GM19395 (cell line): Measurements from ENCODE around the gene SLC19A1.

ENCODE experiments used
- ATAC-seq: cut with Tn5 transposase; IDR thresholded peaks from one replicate; pipeline ENCODE4 v1.9.1; 2021; ENCODE audit warnings: mild to moderate bottlenecking, moderate library complexity; ENCODE audit not compliant: unreplicated experiment

The SLC19A1 gene

DNA sequence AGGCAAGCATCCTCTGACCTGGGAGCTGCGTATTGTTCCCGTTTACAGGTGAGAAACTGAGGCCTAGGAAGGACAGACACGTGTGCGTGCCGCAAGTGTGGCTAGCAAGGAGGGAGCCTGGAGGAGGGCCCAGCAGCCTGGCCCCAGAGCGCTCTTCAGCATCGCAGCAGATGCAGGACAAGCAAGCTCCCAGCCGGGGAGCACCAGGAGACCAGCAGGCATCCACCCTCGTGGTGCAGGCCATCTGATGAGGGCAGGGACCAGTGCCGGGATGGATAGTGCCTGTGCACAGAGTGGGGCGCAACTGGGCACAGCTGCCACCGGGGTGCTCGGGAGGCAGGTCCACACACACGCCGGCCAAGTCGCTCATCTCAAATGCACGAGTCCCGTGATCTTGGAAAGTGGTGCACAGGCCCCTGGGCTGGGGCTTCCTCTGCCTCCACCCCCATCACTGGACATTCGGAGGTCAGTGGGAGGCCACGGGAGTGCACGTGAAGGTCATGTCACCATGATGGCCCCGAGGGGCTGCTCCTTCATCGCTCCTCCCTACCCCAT, 82.2 kb downstream of the SLC19A1 start:
- no peak for ATAC-seq

DNA sequence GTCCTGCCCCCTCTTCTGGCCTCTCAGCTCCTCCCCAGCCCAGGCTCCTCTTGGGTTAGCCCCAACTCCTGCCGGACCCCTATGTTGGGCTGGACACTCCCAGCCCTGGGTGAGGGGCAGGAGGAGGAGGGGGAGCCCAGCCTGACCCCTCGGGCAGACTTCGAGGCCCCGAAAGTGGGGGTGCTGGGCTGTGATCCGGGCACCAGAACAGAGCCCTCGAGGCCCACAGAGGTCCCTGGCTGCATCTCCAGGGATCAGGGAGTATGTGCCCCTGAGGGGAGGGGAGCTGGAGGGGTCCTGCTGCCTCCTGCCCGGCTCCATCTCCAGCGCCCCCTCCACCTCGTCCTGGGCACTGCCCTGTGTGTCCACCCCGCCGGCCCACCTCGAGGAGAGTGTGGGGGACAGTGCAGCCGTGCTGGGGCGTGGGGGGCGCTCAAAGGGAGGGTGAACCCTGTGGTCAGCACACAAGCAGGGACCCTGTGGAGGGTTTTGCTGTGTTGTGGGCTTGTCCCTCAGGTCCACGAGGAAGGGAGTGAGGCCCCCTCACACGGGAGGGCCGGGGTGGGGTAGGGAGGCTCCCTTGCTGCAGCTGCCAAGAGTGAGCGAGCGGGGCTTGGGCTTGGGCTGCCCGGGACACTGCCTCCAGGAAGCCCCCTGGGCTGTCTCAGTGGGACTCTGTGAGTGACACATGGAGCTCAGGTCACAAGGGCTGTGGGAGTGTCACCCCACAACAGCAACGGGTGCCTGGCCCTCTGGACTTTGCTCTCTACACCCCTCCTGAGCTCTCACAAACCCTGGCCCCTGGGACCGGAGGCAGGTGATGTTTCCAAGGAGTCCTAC, 82.8 kb downstream of the SLC19A1 start:
- no peak for ATAC-seq

DNA sequence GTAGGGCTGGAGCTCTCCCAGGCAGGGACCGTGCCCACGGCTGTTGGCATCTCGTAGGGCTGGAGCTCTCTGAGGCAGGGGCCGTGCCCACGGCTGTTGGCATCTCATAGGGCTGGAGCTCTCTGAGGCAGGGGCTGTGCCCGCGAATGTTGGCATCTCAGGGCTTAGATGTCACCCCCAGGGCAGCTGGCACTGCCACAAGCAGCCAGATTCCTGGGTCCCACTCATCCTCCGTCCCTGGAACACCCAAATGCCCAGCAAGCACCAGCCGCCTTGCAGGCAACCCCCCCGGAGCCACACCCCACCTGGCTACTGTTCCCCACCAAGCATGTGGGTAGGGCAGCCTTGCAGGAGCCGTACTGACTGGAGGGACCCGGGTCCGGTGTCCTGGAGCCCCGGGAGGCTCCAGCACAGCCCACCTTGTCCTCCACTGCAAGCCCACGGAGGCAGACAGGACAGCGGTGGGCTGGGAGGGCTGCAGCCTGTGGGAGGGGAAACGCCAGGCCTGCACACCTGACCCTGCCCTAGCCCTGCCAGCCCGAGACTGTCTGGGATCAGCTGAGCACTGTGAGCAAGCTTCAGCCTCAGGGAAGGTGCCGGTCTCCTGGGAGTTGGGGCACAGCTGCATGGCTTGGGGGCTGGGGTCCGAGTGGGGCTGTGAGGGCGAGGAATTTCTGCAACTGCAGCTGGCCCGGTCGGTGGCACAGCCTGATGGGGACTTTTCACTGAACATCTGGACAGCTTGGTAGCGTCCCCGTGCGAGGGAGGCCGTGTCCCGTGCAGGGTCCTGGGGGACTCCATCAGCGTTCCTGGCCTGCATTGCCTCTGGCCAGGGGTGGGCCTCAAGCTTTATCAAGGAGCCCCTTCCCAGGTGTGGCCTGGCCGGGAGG, 83.7 kb downstream of the SLC19A1 start:
- ATAC-seq, result no peak

DNA sequence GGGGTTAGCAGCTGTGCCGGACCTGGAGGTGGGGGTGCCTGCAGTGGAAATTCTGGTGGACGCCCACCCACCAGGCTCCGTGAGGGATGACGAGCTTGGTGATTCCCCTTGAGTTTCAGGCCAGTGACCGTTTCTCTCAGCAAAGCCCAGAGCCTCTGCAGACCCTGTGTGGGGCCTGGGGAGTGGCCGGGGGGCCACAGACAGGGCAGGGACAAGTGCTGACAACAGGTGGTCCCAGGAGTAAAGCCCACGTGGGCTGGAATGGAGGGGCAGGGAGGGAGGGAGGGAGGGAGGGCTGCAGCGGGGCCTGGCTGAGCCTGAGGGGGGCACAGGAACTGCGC, 84.4 kb downstream of the SLC19A1 start:
- ATAC-seq, result no peak

DNA sequence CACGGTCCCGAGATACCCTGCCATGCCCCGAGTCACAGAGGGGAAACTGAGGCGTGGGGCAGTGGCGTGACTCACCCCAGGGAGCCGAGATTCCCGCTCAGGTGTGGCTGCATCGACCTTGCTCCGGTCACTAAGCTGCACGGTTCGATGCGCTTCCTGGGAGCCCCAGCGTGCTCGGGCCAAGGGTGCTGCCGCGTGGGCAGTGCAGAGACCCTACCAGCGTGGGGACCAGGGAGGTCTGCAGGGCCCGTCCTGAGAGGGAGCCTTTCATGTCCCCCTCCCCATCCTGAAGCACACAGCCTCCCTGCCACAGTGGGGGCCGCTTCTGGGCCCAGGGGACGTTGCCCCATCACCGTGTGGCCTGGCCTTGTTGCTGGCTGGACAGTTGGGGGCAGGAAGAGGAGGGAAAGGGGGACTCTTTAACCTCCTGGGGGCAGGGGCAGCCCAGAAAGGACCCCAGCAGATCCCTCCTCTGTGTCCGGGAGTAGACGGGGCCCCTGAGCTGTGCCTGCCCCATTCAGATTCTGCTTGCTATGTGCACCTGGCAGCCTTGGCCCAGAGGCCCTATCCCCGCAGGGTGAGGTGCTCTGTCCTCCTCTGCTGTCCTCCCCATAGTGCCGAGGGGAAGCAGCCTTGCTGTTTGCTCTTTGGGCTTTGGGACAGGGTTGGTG, 84.9 kb downstream of the SLC19A1 start:
- no peak for ATAC-seq

DNA sequence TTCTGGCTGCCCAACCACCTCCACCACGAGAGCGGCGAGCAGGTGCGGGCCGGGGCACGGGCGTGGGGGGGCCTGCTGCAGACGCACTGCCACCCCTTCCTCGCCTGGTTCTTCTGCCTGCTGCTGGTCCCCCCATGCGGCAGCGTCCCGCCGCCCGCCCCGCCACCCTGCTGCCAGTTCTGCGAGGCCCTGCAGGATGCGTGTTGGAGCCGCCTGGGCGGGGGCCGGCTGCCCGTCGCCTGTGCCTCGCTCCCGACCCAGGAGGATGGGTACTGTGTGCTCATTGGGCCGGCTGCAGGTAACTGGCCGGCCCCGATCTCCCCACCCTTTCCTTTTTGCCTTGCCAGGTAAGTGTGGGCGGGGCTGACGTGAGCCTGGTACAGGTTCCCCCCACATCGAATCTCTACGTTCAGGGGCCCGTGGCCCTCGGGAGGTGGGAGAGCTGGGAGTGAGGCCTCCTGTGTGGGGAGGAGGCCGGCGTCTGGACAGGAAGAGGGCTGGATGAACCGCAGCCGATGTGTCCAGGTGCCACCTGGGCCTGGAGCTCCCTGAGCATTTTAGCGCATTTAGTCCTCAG, 85.6 kb downstream of the SLC19A1 start:
- no peak for ATAC-seq

DNA sequence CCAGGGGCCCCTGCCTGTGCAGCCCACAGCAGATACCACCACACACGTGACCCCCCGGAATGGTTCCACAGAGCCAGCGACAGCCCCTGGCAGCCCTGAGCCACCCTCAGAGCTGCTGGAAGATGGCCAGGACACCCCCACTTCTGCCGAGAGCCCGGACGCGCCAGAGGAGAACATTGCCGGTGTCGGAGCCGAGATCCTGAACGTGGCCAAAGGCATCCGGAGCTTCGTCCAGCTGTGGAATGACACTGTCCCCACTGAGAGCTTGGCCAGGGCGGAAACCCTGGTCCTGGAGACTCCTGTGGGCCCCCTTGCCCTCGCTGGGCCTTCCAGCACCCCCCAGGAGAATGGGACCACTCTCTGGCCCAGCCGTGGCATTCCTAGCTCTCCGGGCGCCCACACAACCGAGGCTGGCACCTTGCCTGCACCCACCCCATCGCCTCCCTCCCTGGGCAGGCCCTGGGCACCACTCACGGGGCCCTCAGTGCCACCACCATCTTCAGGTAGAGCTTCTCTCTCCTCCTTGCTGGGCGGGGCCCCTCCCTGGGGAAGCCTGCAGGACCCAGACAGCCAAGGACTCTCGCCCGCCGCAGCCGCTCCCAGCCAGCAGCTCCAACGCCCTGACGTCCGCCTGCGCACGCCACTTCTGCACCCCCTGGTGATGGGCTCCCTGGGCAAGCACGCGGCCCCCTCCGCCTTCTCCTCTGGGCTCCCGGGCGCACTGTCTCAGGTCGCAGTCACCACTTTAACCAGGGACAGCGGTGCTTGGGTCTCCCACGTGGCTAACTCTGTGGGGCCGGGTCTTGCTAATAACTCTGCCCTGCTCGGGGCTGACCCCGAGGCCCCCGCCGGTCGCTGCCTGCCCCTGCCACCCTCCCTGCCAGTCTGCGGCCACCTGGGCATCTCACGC, 86.3 kb downstream of the SLC19A1 start:
- no peak for ATAC-seq

DNA sequence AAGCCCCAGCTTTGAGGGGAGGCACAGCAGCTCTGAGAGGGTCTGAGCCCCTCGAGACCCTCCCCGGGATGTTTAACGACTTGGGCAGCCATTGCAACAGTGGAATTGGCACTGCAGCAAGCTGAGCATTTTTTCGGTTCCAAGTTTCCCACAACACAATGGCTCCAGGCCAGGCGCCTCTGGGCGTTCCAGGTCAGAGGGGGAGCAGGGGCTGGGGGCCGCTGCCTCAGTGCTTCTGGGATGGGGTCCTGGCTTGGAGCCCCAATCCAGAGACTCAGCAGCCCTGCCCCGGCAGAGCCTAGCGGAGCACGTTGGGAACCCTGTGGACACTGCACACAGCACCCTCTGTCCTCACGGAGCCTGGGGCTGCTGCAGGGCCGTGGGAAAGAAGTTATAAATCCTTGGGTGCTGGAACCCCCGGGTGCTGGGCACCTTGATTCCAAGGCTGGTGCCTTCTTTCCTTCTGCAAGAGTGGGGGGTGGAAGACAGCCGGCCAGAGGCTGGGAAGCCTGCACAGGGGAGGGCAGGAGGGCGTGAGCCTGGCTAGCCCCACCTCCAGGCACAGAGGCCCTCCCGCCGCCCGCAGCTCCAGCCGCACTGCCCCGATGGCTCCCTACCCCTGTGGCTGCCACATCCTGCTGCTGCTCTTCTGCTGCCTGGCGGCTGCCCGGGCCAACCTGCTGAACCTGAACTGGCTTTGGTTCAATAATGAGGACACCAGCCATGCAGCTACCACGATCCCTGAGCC, 87.1 kb downstream of the SLC19A1 start:
- ATAC-seq, result no peak

DNA sequence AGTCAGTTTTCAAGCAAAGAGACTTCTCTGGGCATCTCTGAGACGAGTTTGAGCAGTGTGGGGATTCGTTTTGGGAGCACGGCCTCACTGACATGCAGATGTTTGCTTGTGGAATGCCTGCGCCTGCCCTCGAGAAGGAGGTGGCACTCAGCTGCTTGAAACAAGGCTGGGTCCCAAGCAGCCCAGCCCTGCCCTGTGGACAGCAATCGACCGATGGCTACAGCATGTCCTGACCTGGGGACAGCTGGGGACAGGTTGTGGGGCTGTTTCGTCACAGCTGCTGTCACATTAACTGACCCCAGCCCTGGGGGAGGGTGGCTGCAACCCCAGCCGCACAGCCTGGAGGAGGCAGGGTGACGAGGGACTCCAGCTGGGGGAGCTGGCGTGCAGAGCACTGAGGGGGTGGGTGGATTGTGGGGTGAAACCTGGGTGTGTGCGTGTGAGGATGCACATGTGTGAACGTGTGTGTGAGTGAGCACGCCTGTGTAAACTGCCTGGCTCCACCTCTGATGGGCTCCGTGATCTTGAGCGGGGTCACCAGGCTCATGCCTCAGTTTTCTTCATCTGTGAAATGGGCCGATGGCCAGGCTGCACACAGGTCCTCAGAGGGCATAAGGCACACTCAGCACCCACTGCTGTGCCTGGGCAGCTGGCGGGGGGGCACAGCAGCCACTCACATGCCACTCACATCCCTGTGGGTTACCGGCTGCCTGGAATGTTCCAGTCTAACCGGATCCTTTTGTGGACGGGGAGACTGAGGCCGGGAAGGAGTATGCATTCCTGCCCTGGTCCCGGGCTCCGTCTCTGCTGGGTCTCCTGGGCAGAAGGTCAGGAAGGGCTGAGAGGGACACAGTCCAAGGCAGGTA, 87.9 kb downstream of the SLC19A1 start:
- no peak for ATAC-seq

DNA sequence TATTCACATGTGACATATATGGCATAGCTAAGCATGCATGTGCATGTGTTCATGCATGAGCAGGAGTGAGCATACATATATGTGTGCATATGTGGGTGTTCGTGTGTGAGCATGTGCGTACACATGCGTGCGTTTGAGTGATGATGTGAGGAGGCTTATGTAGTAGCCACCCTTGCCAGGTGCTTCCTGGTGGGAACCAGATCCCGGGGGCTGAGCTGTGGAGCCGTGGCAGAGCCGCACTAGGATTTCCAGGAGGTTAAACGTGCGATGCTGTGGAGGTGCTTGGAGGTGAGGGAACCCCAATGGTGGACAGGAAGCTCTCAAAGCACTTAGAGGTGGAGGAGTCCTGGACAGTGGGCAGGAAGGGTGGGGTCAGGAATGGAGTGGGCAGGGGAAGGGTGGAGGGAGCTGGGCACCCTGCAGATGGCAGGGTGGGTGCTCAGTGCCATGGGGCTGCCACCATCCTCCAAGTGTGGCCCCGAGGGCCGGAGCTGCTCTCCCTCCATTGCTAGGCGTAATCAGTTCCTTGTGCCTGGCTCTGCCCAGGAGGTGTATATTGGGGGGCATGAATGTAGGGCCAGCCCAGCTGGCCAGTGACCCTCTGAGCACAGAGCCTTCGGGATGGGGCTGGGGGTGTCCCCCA, 88.8 kb downstream of the SLC19A1 start:
- no peak for ATAC-seq

DNA sequence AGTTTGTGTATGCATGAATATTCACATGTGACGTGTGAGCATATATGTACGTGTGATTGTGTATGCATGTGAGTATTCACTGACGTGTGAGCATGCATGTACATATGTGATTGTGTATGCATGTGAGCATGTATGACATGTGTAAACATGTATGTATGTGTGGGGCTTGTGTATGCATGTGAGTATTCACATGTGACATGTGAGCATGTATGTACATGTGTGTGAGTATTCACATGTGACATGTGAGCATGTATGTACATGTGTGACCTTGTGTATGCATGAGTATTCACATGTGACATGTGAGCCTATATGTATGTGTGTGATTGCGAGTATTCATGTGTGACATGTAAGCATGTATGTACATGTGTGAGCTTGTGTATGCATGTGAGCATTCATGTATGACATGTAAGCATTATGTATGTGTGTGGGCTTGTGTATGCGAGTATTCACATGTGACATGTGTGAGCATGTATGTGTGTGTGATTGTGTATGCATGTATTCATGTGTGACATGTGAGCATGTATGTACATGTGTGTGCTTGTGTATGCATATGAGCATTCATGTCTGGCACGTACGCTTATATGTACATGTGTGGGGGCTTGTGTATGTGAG, 89.4 kb downstream of the SLC19A1 start:
- no peak for ATAC-seq

DNA sequence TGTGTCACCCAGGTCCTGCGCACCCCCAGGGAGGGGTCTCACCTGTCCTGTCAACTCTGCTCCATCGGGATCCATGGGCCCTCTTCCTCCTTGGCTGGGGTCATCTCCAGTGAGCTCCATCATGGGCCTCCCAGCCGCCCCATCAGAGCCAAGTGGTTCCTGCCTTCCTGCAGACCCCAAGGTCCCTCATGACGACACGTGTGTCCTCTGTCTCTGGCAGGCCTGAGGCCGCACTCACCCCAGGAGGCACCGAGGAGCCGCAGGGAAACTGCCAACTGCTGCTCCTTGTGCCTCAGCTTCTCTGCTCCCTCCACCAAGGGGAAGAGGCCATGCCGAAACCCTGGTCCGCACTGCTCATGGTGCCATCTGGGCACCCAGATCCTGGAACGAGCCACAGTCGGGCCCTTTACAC, 90.5 kb downstream of the SLC19A1 start:
- ATAC-seq, result no peak

DNA sequence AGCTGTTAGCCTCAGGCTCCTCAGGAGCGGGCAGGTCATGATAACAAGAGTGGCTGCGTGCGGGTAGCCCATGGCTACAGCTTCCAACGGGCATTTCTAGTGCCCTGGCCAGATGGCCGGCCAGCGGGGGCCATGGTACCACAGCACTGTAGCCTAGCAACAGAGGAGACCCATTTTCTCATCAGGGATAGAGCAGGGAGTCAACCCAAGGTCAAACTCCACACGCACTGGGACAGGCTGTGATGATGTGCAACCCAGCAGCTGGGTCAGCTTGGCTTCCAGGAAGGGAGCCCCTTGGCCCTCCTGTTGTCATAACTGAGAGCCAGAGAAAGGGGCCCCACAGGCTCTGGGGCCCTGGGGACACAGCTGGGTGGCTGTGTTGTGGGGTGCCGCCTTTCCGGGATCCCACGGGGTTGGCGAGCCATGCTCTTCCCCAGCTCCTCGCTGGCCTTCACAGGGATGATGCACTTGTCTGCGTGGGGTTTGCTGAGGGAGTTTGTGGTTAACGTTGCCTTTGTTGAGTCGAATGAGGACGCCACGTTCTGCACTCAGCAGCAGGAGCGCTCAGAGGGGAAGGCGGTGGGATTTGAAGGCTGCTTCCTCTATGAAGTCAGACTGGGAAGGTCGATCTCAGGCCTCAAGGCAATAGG, 91.0 kb downstream of the SLC19A1 start:
- ATAC-seq, result no peak

DNA sequence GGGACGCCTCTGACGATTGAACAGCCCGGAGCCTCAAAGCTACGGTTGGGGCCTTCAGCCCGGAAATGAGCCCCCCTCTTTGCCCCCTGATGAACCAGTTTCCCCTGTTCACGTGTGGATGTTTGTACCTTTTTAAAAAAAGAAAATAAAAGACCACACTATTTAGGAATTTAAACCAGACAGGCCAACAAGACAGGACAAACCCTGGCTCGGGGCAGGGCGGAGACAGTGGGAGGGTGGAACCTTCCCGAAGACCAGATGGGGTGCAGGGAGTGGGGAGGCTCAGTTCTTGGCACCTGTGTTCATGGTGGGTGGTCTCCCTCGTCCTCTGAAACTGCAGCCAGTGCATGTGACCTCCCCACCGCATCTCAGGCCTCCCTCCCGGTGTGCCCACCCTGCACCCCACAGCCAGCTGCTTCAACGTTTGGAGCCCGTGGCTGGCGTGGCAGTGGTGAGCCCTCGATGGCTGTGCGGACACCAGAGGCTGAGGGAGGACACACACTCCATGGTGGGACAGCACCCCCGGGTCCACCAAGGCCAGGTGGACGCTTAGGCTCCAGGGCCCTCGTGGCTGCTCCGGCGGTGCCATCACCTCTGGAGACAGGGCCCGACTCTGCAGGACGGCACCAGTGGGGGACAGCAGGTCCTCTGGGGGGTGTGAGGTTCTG, 91.7 kb downstream of the SLC19A1 start:
- ATAC-seq, result no peak

DNA sequence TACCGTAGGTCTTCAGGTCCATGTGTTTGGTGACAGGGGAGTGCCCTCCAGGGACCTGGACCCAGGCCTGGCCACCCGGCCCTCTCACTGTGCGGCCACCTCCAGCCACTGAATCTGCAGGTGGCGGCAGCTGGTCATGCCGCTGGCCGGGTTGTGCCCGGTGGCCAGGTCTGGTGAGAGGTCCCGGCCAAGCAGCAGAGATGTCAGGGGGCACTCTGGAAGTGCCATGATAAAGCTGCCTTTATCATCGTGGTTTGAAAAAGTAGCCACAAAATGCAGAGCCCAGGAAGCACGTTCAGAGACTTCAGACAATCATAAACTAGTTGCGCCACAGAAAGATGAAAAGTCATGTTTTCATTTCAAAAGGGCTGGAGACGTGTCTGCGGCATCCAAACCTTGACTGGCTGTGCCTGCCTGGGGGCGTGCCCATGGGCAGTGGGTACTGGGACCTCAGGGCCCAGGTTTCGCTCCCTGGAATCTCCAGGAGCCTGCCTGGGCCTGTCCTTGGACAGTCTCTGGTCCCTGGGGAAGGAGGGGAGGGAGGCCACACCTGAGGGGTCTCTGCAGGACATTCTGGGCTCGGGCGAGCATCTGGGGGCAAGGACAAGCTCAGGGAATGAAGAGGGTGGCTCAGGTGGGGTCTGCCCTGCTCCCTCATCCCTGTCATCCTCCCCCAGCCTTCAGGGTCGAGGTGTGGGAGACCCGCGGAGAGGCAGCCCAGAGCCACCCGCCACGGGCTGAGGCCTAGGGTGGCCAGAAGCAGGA, 92.4 kb downstream of the SLC19A1 start:
- ATAC-seq, result no peak
